SW 1271 (cell line): ENCODE results near the gene TTC23.
"Not testable (repeated sequence)": the region's sequence is repeated elsewhere in the genome, so short reads cannot be mapped to it uniquely, and the experiment has no call there.

Experiments used
- DNase-seq, 2 experiments: peaks; one replicate each; lab custom pipeline; 2025; lab: John Stamatoyannopoulos, UW

TTC23 gene

GRCh38 chr15:99197856-99198255 is 51.5 kb downstream of the TTC23 start:
- DNase-seq, result no peak

GRCh38 chr15:99192181-99192580 is 57.2 kb downstream of the TTC23 start:
- not testable (repeated sequence) for DNase-seq

GRCh38 chr15:99187936-99188335 is 61.4 kb downstream of the TTC23 start:
- no peak for DNase-seq

DNA sequence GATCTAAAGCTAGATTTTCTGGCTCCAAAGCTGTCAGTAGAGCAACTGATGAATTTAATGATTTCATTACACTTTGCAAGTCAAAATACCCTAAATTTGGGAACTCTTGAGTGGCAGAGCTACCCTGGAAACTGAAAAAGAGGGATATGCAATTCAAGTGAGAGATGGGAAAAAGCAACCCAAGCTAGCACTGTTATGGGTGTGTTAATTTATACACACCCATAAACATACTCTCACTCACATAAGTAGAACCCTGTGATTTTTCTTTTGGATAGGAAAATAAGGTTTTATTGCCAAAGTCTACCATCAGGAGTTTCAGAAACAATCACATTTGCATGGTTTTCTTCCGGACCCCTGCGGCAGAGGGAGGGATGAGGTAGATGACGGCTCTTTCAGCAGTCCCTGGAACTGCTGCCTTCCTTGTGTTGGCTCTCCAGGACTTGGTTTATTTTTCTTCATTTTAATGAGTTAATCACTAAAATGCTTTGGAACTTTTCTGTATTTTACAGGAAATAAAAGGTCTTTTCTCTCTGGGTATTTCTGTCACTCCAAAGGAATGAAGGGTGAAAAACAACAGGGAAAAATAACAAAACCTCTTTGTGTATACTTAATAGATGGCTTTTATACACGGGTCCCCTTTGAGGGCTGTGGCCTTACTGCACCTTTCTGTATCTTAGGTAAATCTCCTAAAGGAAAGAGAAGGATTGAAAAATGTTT is 63.8 kb downstream of the TTC23 start:
- no peak for DNase-seq

DNA sequence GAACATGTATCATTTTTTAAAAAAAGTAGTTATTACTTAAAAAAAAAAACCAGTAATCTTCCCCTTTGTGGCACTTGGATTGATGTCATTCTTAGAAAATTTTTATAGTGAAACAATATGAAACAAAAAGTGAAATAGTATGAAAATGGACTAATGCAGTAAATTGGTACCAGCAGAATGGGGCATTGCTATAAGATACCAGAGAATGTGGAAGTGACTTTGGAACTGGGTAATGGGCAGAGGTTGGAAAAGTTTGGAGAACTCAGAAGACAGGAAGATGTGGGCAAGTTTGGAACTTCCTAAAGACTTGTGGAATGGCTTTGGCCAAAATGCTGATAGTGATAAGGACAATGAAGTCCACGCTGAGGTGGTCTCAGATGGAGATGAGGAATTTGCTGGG is 66.6 kb downstream of the TTC23 start:
- DNase-seq, result no peak

DNA sequence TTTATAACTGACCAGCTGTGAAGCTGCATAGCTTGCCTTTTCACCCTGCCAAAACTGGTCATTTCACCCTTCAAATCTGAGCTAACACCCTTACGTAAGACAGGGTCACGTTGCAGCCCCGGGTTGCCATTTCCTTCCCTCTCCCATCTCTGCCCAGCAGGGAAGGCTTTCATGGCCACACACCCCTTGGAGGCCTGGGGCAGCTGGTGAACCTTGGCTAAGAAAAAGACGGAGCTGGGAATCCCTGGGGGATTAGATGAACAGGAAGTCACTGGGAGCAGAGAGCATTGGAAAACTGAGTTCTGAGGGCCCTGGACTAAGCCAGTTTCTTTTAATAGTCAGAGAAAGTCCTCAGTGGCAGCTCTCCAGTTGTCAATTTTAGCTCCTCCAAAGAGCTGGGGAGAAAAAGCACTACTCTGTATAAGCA is 67.8 kb downstream of the TTC23 start:
- DNase-seq, result no peak

- DNase-seq, result no peak
These were observed 68.4 kb downstream of the TTC23 start for GRCh38 chr15:99180964-99181306.

- DNase-seq, result no peak
These were observed 69.1 kb downstream of the TTC23 start for GRCh38 chr15:99180086-99180963.

DNA sequence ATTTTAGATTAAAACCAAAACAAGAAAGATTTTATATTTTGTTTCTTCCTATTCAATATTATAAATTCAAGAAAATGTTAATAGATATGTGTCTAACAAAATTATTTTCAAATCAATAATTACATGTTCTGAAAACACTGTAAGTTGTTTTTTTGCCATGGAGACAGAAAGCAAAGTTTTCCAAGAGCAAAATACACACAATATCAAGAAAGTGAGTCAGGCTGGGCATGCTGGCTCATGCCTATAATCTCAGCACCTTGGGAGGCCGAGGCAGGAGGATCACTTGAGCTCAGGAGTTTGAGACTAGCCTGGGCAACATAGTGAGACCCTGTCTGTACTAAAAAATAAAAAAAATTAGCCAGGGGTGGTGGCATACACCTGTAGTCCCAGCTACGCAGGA is 71.7 kb downstream of the TTC23 start:
- DNase-seq, result no peak

GRCh38 chr15:99176757-99177156 is 72.6 kb downstream of the TTC23 start:
- DNase-seq, result no peak

- no peak for DNase-seq
These were observed 74.6 kb downstream of the TTC23 start for GRCh38 chr15:99174567-99175395.

- DNase-seq, result no peak
These were observed 76.4 kb downstream of the TTC23 start for GRCh38 chr15:99172989-99173388.

DNA sequence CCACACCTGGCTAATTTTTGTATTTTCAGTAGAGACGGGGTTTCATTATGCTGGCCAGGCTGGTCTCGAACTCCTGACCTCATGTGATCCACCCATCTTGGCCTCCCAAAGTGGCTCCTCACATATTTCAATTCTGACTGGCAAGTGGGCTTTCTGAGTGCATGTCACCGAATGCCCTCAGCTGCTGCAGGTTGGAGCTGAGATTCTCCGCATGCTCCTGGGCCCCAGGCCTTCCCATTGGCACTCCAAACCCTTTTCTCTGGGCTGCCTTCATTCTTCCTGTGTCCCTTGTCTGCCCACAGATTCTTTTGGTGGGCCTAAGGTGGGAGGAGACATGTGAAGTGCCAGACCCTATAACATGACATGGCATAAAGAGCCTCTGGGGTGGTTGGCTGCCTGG is 77.2 kb downstream of the TTC23 start:
- no peak for DNase-seq

DNA sequence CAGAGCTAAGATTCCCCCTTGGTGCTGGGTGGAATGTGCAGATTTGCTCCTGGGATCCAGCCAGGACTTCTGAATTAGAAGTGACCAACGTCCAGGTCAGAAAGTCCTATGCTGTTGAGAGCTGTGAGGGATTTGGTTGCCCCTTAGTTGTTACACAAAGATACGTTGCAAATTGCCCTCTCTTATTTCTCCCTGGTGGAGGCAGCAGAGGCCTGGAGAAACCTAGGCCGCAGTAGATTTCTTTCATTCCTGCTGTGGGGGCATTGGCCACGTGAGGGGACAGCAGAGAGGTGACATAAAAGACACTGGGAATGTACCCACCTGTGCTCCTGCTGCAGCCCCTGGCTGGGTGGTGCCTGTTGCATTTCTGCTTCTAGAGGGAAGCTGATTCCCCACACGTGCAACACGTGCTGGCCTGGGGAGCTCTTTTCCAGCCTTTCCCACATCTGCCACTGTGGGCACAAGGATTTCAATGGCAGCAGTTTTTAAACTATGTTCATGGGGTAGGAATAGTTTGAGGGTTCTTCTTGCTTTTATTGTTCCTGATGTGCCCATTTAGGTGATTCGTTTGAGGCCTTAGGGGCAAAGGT is 78.8 kb downstream of the TTC23 start:
- no peak for DNase-seq

- no peak for DNase-seq
These were observed 79.5 kb downstream of the TTC23 start for GRCh38 chr15:99169769-99170311.

GRCh38 chr15:99168601-99169580 is 80.5 kb downstream of the TTC23 start:
- DNase-seq, result no peak

DNA sequence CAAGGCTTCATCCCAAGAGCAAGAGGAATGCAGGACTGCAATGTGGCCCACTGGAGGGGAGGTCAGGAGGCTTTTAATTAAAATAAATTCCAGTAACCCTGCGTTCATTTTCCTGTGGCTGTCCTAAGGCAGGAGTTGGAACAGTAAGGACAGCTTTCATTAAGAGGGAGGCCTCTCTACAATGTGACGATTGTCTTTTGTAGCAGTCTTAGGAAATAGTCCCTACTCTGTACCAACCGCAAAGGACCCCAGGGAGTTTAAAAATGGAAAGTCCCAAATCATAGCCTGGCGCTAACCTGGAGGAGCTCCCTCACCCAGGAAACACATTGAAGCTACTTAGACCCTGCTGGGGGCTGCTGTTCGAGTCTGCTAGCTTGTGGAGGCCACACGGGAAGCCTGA is 81.7 kb downstream of the TTC23 start:
- DNase-seq, result no peak

- no peak for DNase-seq
These were observed 82.2 kb downstream of the TTC23 start for GRCh38 chr15:99167201-99167600.

DNA sequence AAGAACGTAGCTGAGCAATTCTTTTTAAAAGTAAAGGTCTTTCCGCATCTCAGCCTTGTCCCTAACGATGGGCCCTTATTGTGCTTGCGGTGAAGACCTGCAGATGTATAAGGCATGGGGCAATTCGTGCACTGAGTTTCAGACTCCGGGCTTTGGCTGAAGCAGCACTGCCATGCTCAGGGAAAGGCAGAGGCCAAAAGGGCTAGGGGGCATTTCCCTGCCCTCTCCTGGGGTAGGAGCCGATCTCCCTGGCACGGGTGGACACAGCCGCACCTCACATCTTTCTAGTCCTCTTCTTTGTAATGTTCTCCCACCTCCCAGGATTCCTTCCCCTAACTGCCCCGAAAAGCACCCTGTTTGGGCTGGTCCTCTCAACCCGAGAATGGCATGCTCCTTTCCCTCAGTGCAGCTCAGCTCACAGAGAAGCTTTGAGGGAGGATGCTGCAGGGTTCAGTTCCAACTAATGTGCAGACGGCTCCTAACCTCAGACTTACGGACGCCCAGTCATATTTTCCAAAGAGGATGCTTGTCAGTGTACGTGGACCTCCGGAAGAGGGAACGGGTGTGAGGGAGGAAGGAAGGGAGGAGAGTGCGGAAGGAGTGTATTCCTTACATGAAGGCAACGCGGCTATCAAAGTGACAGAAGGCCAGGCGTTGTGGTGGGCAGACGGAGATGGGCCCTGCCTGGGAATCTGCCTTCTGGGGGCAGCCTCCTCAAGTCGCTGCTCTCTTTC is 83.3 kb downstream of the TTC23 start:
- no peak for DNase-seq
